GM13977 (cell line): ENCODE results near the gene PRDM2.

Experiments used
- DNase-seq: peaks from one replicate; pipeline ENCODE4 v3.0.0; 2012; ENCODE audit warnings: low spot score
- CTCF ChIP-seq: IDR thresholded peaks from 2 replicates; pipeline ENCODE4 v1.5.1; 2012; ENCODE audit warnings: mild to moderate bottlenecking, control low read depth; ENCODE audit not compliant: insufficient read depth; ENCODE audit errors: extremely low read depth, missing control alignments
- in situ Hi-C: fragments of 300-500 bp; cut with MboI; formaldehyde crosslinking; loops from one replicate; pipeline ENCODE4 v1.12.0; 2022; ENCODE audit warnings: low sequenced_read_pairs, low pct_unique_long_range_greater_than_20kb, mixed read lengths, inconsistent platforms; ENCODE audit not compliant: unreplicated experiment

Gene PRDM2

GRCh38 chr1:13819642-13820041 is 119.7 kb downstream of the PRDM2 start:
- no peak for TF ChIP-seq CTCF
- in situ Hi-C loops: no loop called here
- DNase-seq: no peak

GRCh38 chr1:13820055-13820454 is 120.1 kb downstream of the PRDM2 start:
- in situ Hi-C loops: no loop called here
- no peak for DNase-seq
- no peak for TF ChIP-seq CTCF

- no peak for DNase-seq
- in situ Hi-C loops: no loop called here
- TF ChIP-seq CTCF: no peak
Measured at GRCh38 chr1:13820456-13820855, 120.5 kb downstream of the PRDM2 start.

GRCh38 chr1:13823126-13823880 is 123.3 kb downstream of the PRDM2 start:
- no peak for DNase-seq
- no peak for TF ChIP-seq CTCF
- in situ Hi-C loops: no loop called here

- in situ Hi-C loops: no loop called here
- DNase-seq: no peak
- no peak for TF ChIP-seq CTCF
Measured at GRCh38 chr1:13823936-13824335, 123.9 kb downstream of the PRDM2 start.

GRCh38 chr1:13824626-13825025 is 124.6 kb downstream of the PRDM2 start:
- in situ Hi-C loops: no loop called here

More at GRCh38 chr1:13824626-13825025, 124.6 kb downstream of the PRDM2 start:
- TF ChIP-seq CTCF: no peak
- no peak for DNase-seq
